IMR-90 (cell line): ENCODE measurements around the gene SMC4. TPM values are rescaled to one million over a fixed set of nuclear protein-coding genes. Genes with fewer than 3 reads are reported as not detected.

Experiments
- ATAC-seq: fragments of 200-7000 bp; cut with Tn5 transposase; 2 replicates; pipeline ENCODE4 v1.9.1; 2020; ENCODE audit warnings: low read depth, mild to moderate bottlenecking, moderate library complexity
- BruUV-seq: library from RNA; stranded (reverse); fragments of 400-500 nt; replicated peaks from 2 replicates; lab custom pipeline; 2021; lab: Mats Ljungman, UMichigan
- CTCF ChIA-PET: fragments of 300-600 bp; formaldehyde crosslinking; extraction: SDS; loops from one replicate; lab custom pipeline; 2021; ENCODE audit warnings: antibody characterized with exemption; lab: Yijun Ruan, JAX
- POLR2A ChIA-PET: fragments of 300-600 bp; sonication (Branson Sonifier 250); formaldehyde crosslinking; loops from one replicate; lab custom pipeline; 2022; ENCODE audit warnings: antibody characterized with exemption; ENCODE audit not compliant: unreplicated experiment; lab: Charles Lee
- DNase-seq: peaks from one replicate; pipeline ENCODE4 v3.0.0; 2013
- H2AFZ ChIP-seq: replicated peaks from 2 replicates; pipeline ENCODE3; 2013; ENCODE audit warnings: low read length, mild to moderate bottlenecking; ENCODE audit not compliant: poor library complexity
- H2AK5ac ChIP-seq: 2 replicates; pipeline ENCODE4 v1.6.1; 2013; ENCODE audit warnings: low read depth, low read length, inconsistent platforms
- H2AK9ac ChIP-seq: replicated peaks from 2 replicates; pipeline ENCODE3; 2013; ENCODE audit warnings: mild to moderate bottlenecking, low read depth, low read length, moderate library complexity; ENCODE audit not compliant: poor library complexity
- H2BK120ac ChIP-seq: 2 replicates; pipeline ENCODE4 v1.6.1; 2013; ENCODE audit warnings: low read depth, low read length, inconsistent platforms
- H2BK15ac ChIP-seq: 3 replicates; pipeline ENCODE4 v1.6.1; 2013; ENCODE audit warnings: low read depth, low read length, inconsistent platforms
- H2BK20ac ChIP-seq: 2 replicates; pipeline ENCODE4 v1.6.1; 2013; ENCODE audit warnings: low read depth, mild to moderate bottlenecking, inconsistent platforms, low read length, moderate library complexity
- H2BK5ac ChIP-seq: 2 replicates; pipeline ENCODE4 v1.6.1; 2013; ENCODE audit warnings: mild to moderate bottlenecking, low read depth, low read length, inconsistent platforms; ENCODE audit not compliant: poor library complexity, severe bottlenecking
- H3K14ac ChIP-seq: replicated peaks from 2 replicates; pipeline ENCODE4 v1.6.1; 2013; ENCODE audit warnings: low read depth, low read length, inconsistent platforms
- H3K18ac ChIP-seq: 2 replicates; pipeline ENCODE4 v1.6.1; 2013; ENCODE audit warnings: low read depth, low read length, control low read depth
- H3K23ac ChIP-seq: 2 replicates; pipeline ENCODE4 v1.6.1; 2013; ENCODE audit warnings: low read depth, low read length, inconsistent platforms
- H3K27ac ChIP-seq: 2 replicates; pipeline ENCODE4 v1.5.1; 2013; ENCODE audit warnings: mild to moderate bottlenecking, control low read depth, low read length; ENCODE audit not compliant: insufficient read depth
- H3K27me3 ChIP-seq: 2 replicates; pipeline ENCODE4 v1.6.1; 2013; ENCODE audit warnings: low read length; ENCODE audit not compliant: control insufficient read depth, insufficient read depth
- H3K36me3 ChIP-seq: 2 replicates; pipeline ENCODE4 v1.6.1; 2013; ENCODE audit warnings: low read length, mixed read lengths; ENCODE audit not compliant: control insufficient read depth, insufficient read depth
- H3K4ac ChIP-seq: 2 replicates; pipeline ENCODE4 v1.6.1; 2013; ENCODE audit warnings: low read depth, low read length, inconsistent platforms
- H3K4me1 ChIP-seq: 2 replicates; pipeline ENCODE4 v1.6.1; 2013; ENCODE audit warnings: low read length, mixed read lengths; ENCODE audit not compliant: control insufficient read depth, insufficient read depth
- H3K4me2 ChIP-seq: 2 replicates; pipeline ENCODE4 v1.6.1; 2013; ENCODE audit warnings: low read depth, mild to moderate bottlenecking, control low read depth, low read length, moderate library complexity
- H3K4me3 ChIP-seq: 2 replicates; pipeline ENCODE4 v1.5.1; 2013; ENCODE audit warnings: low read depth, mild to moderate bottlenecking, control low read depth, low read length, moderate library complexity; ENCODE audit not compliant: insufficient read depth
- H3K56ac ChIP-seq: 2 replicates; pipeline ENCODE4 v1.6.1; 2013; ENCODE audit warnings: low read length, inconsistent platforms; ENCODE audit not compliant: insufficient read depth; ENCODE audit errors: extremely low read depth
- H3K79me1 ChIP-seq, 2 experiments: 2 replicates each; pipeline ENCODE4 v1.6.1; 2013; ENCODE audit warnings: low read length in 2 of 2, inconsistent platforms in 1 of 2, low read depth in 1 of 2
- H3K9ac ChIP-seq: 2 replicates; pipeline ENCODE4 v1.6.1; 2013; ENCODE audit warnings: low read depth, low read length, control low read depth
- H3K9me1 ChIP-seq: 2 replicates; pipeline ENCODE4 v1.6.1; 2013; ENCODE audit warnings: low read length, inconsistent platforms; ENCODE audit not compliant: insufficient read depth
- H3K9me3 ChIP-seq: 2 replicates; pipeline ENCODE4 v1.6.1; 2013; ENCODE audit warnings: low read length; ENCODE audit not compliant: control insufficient read depth, insufficient read depth
- H4K20me1 ChIP-seq: 2 replicates; pipeline ENCODE4 v1.6.1; 2013; ENCODE audit warnings: low read length, inconsistent platforms; ENCODE audit not compliant: insufficient read depth
- H4K5ac ChIP-seq: 2 replicates; pipeline ENCODE4 v1.6.1; 2013; ENCODE audit warnings: mild to moderate bottlenecking, low read depth, low read length, control low read depth
- H4K8ac ChIP-seq, 2 experiments: 2 replicates each; pipeline ENCODE4 v1.6.1; 2013; ENCODE audit warnings: low read depth in 2 of 2, low read length in 2 of 2, control low read depth in 1 of 2, inconsistent platforms in 1 of 2
- H4K91ac ChIP-seq: 2 replicates; pipeline ENCODE4 v1.6.1; 2013; ENCODE audit warnings: low read depth, low read length, inconsistent platforms; ENCODE audit not compliant: insufficient read depth
- BHLHE40 ChIP-seq: fragments of 150-350 bp; IDR thresholded peaks from 2 replicates; pipeline ENCODE4 v1.6.1; 2016; ENCODE audit warnings: mild to moderate bottlenecking, low read depth, low read length
- CEBPB ChIP-seq: IDR thresholded peaks from 2 replicates; pipeline ENCODE4 v1.6.1; 2012; ENCODE audit warnings: low read depth, low read length, improper control_type of control experiment
- CHD1 ChIP-seq: IDR thresholded peaks from 2 replicates; pipeline ENCODE4 v1.6.1; 2012; ENCODE audit warnings: low read depth, low read length, improper control_type of control experiment
- CTCF ChIP-seq: conservative IDR thresholded peaks from 2 replicates; pipeline ENCODE4 v1.5.1; 2012; ENCODE audit warnings: mild to moderate bottlenecking, low read depth, low read length, improper control_type of control experiment
- ELK1 ChIP-seq: fragments of 150-350 bp; IDR thresholded peaks from 2 replicates; pipeline ENCODE4 v1.6.1; 2016; ENCODE audit warnings: low read depth, mild to moderate bottlenecking, low read length, moderate library complexity, borderline replicate concordance
- FOS ChIP-seq: fragments of 150-350 bp; IDR thresholded peaks from 2 replicates; pipeline ENCODE4 v1.6.1; 2016; ENCODE audit warnings: low read depth, low read length
- MAFK ChIP-seq: IDR thresholded peaks from 2 replicates; pipeline ENCODE4 v1.6.1; 2012; ENCODE audit warnings: low read depth, low read length, improper control_type of control experiment
- MAZ ChIP-seq: IDR thresholded peaks from 2 replicates; pipeline ENCODE4 v1.6.1; 2012; ENCODE audit warnings: low read depth, mild to moderate bottlenecking, low read length, improper control_type of control experiment, moderate library complexity, borderline replicate concordance
- MXI1 ChIP-seq: IDR thresholded peaks from 2 replicates; pipeline ENCODE4 v1.6.1; 2012; ENCODE audit warnings: low read depth, mild to moderate bottlenecking, low read length, moderate library complexity, borderline replicate concordance
- NFE2L2 ChIP-seq: fragments of 150-350 bp; IDR thresholded peaks from 2 replicates; pipeline ENCODE4 v1.6.1; 2016; ENCODE audit warnings: low read depth, mild to moderate bottlenecking, low read length
- POLR2A ChIP-seq: IDR thresholded peaks from 2 replicates; pipeline ENCODE4 v1.6.1; 2012; ENCODE audit warnings: mild to moderate bottlenecking, low read depth, low read length
- RAD21 ChIP-seq: IDR thresholded peaks from 2 replicates; pipeline ENCODE4 v1.6.1; 2012; ENCODE audit warnings: low read length, improper control_type of control experiment
- RCOR1 ChIP-seq: IDR thresholded peaks from 2 replicates; pipeline ENCODE4 v1.6.1; 2012; ENCODE audit warnings: mild to moderate bottlenecking, low read length, improper control_type of control experiment; ENCODE audit not compliant: insufficient replicate concordance
- RFX5 ChIP-seq: IDR thresholded peaks from 2 replicates; pipeline ENCODE4 v1.8.0; 2012; ENCODE audit warnings: low read depth, mild to moderate bottlenecking, low read length, moderate library complexity
- SMC3 ChIP-seq: fragments of 150-350 bp; IDR thresholded peaks from 2 replicates; pipeline ENCODE4 v1.6.1; 2016; ENCODE audit warnings: low read depth, mild to moderate bottlenecking, antibody characterized with exemption, low read length, moderate library complexity
- USF2 ChIP-seq: fragments of 150-350 bp; IDR thresholded peaks from 2 replicates; pipeline ENCODE4 v1.6.1; 2017; ENCODE audit warnings: mild to moderate bottlenecking, antibody characterized with exemption, low read length, low read depth
- WGBS, 2 experiments: methylation state at CpG; one replicate each; pipeline versions ENCODE4 v1.1.5 to v1.1.7; 2013; ENCODE audit warnings: missing lambda C conversion rate in 2 of 2; ENCODE audit not compliant: insufficient read length in 1 of 2; ENCODE audit errors: extremely low coverage in 2 of 2; 5-methylcytosine and 5-hydroxymethylcytosine counted together
- dilution Hi-C: fragments of 300-500 bp; cut with HindIII; formaldehyde crosslinking; loops from one replicate; pipeline ENCODE4 v1.14.3; 2018; ENCODE audit warnings: low sequenced_read_pairs; ENCODE audit not compliant: unreplicated experiment
- in situ Hi-C: fragments of 300-500 bp; cut with MboI; formaldehyde crosslinking; loops from 3 replicates; pipeline ENCODE4 v1.14.3; 2019; ENCODE audit warnings: low sequenced_read_pairs, inconsistent platforms, mixed read lengths
- intact Hi-C: fragments of 100-400 bp; cut with micrococcal nuclease; formaldehyde crosslinking; loops from 2 replicates; pipeline ENCODE4 v1.10.0; 2022
- polyA plus RNA-seq, 3 experiments: library from polyadenylated mRNA; depleted of rRNA; stranded (reverse); fragments of >200 nt; gene quantifications; 2 replicates each; pipeline ENCODE4 v1.2.3, GENCODE V29; 2012; ENCODE audit warnings: low replicate concordance in 1 of 3
- total RNA-seq: library from RNA; depleted of rRNA; stranded (reverse); fragments of >200 nt; gene quantifications from 2 replicates; pipeline ENCODE4 v1.2.3, GENCODE V29; 2012

SMC4 gene
- total and polyA plus RNA-seq, 2 of the 4 experiments (the other 2 are of a cell fraction), result 48.8 to 50.1 TPM

- WGBS, 2 experiments, result 83% methylated on average over 1 of the region's 1 CpG; no CpG with 5 or more reads in 1 of the 2 experiments
- Histone ChIP-seq H3K79me1 (no peaks in the 10 kb centered on the region; a peak in 1 of 4 replicates), H3K9me1 (peaks cover 11% of the 10 kb centered on the region), H3K56ac (no peak overlapping the region), H3K9ac (no peak overlapping the region), H2BK15ac (no peak overlapping the region; the same call in 2 of the 3 replicates), H2AK5ac (peak overlapping the region; percentile 36; the same call in 1 of the 2 replicates), H3K36me3 (no peaks in the 10 kb centered on the region), H4K5ac (no peak overlapping the region), H3K4me1 (peaks cover 20% of the 10 kb centered on the region), H3K4me2 (no peak overlapping the region), H2BK5ac (peak overlapping the region; percentile 31), H3K4me3 (no peak overlapping the region), H2AK9ac (no peak overlapping the region), H3K4ac (peak overlapping the region; percentile 53), H4K91ac (peak overlapping the region; percentile 20; the same call in 1 of the 2 replicates), H2AFZ (peak overlapping the region; percentile 12), H4K8ac (no peak overlapping the region), H3K23ac (peak overlapping the region; percentile 11; the same call in 1 of the 2 replicates), H2BK20ac (peak overlapping the region; percentile 47), H2BK120ac (peak overlapping the region; percentile 74), H3K14ac (peak overlapping the region; percentile 14; the same call in 1 of the 2 replicates), H3K9me3 (peaks cover 8% of the 10 kb centered on the region), H3K27me3 (no peaks in the 10 kb centered on the region), H3K27ac (no peak overlapping the region), H4K20me1 (no peaks in the 10 kb centered on the region), H3K18ac (no peak overlapping the region; the same call in 1 of the 2 replicates)
- dilution Hi-C loops, result no loop called here
- in situ Hi-C loops, result no loop called here
- intact Hi-C loops, result no loop called here
- no peak for ATAC-seq
- no peak for TF ChIP-seq BHLHE40
- TF ChIP-seq ELK1, result no peak
- no peak for TF ChIP-seq RFX5
- no peak for TF ChIP-seq RCOR1
- TF ChIP-seq POLR2A, result no peak
- no peak for TF ChIP-seq MXI1
- TF ChIP-seq RAD21, result no peak
- no peak for TF ChIP-seq USF2
- no peak for TF ChIP-seq MAFK
- no peak for TF ChIP-seq NFE2L2
- no peak for TF ChIP-seq CHD1
- TF ChIP-seq FOS, result no peak
- TF ChIP-seq MAZ, result no peak
- no peak for TF ChIP-seq CEBPB
- TF ChIP-seq CTCF, result no peak
- no peak for TF ChIP-seq SMC3
- CTCF ChIA-PET, result no interaction called here
- DNase-seq, result peak; percentile 85
- BruUV-seq, result no TSS peak
- POLR2A ChIA-PET, result no interaction called here
Measured at GRCh38 chr3:160473221-160473620, 73.8 kb downstream of the SMC4 start.
